PFSK-1 (cell line): ENCODE data around the gene MRPL58.

Experiments
- FOXP2 ChIP-seq: optimal IDR thresholded peaks from 2 replicates; pipeline ENCODE3; 2011; ENCODE audit warnings: borderline replicate concordance, control low read depth, inconsistent platforms; ENCODE audit not compliant: insufficient read depth; ENCODE audit errors: extremely low read length, extremely low read depth
- POLR2AphosphoS5 ChIP-seq: IDR thresholded peaks from 2 replicates; pipeline ENCODE4 v1.6.1; 2012; ENCODE audit warnings: low read depth, mild to moderate bottlenecking, control low read depth, low read length, moderate library complexity
- SIN3A ChIP-seq: IDR thresholded peaks from 2 replicates; pipeline ENCODE4 v1.6.1; 2012; ENCODE audit warnings: mild to moderate bottlenecking, low read length, moderate library complexity, borderline replicate concordance; ENCODE audit not compliant: insufficient read depth

DNA sequence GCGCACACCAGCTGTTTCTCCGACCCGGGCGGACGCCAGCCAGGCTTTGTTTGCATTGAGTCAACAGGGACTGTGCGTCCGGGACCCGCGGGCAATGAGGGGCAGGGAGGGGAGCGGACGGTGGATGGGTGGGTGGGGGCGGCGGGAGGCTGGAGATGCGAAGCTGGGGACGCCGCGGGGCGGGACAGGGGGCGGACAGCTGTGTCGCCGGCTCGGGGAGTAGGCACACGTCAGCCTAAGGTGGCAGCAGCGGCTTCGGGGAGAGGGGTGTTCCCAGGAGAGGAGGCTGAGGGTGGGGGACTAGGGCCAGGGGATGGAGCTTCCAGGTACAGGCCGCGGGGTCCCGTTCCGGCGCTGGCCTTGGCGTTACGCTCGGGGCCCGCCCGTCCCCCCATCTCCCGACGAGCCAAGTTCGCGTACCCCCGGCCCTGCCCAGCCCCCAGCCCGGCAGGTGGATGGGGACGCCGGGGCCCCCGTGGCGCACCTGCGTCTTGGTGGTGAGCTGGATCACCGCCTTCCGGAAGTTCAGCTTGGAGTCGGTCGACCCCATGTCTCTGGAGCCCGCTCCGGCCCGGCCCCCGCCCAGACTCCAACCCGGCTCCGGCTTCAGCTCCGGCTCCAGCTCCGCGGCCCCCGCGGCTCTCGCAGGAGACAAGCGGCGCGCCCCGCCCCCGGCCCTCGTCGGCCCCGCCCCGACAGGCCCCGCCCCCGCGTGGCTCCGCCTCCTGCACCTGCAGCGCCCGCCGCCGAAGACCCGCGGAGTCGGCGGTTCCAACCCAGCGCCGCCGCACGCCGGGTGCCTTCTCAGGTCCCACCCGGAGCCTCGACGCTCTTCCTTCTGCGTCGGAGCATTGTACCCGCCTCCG is 40.1 kb upstream of the MRPL58 start, which contains the start of gene HID1:
- no peak for TF ChIP-seq SIN3A
- no peak for TF ChIP-seq FOXP2
- TF ChIP-seq POLR2AphosphoS5: no peak
